HG03064 (cell line): ENCODE measurements around the gene FAM114A1.
"Not testable (repeated sequence)": the region's sequence is repeated elsewhere in the genome, so short reads cannot be mapped to it uniquely, and the experiment has no call there.

Experiments
- ATAC-seq: cut with Tn5 transposase; IDR thresholded peaks from one replicate; pipeline ENCODE4 v1.9.1; 2021; ENCODE audit warnings: low read depth; ENCODE audit not compliant: unreplicated experiment

Gene FAM114A1

GRCh38 chr4:38898245-38898644 is 30.6 kb downstream of the FAM114A1 start:
- ATAC-seq, result no peak

GRCh38 chr4:38902221-38902620 is 34.6 kb downstream of the FAM114A1 start:
- no peak for ATAC-seq

GRCh38 chr4:38902695-38903094 is 35.1 kb downstream of the FAM114A1 start:
- no peak for ATAC-seq

DNA sequence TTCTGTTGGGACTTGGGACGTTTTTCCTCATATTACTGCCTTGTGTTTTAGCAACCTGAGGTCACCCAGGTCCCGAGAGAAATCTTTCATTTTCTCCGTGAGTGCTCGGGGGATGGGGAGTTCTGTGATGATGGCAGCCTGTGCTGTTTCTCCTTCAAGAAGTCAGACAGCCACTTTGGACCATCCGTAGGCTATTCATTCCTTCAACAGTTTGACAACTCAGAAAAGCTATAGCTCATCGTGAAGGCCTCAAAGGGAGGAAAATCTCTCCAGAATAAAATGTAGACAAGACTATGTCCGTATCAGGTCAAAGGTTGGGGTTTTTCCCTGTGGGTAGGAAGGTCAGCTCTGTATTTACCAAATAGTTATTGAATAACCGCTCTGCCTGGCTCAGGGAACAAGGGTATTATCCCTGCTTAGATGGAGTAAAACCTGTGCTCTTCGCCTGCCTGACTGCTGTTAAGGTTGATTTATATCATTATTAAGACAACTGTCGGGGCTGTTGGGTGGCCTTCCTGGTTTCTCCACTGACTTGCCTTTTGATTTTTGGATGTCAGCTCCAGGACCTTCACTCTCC is 36.6 kb downstream of the FAM114A1 start:
- no peak for ATAC-seq

DNA sequence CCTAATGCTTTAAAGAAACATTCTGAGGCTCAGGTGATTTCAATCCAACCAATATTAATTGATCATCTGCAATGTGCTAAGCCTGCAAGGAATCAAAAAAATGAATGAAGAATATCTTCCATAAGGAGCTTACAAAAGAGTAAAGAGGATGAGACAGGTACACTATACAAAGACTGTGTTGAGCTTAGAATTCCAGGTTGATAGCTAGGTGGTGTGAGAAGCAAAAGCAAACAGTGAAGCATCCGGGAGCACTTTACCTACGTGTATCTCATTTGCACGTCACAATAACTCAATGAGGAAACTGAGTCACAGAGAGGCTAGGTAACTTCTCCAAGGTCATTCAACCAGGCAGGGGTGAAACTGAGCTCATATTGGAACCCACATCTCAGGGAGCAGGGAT is 37.1 kb downstream of the FAM114A1 start:
- no peak for ATAC-seq

DNA sequence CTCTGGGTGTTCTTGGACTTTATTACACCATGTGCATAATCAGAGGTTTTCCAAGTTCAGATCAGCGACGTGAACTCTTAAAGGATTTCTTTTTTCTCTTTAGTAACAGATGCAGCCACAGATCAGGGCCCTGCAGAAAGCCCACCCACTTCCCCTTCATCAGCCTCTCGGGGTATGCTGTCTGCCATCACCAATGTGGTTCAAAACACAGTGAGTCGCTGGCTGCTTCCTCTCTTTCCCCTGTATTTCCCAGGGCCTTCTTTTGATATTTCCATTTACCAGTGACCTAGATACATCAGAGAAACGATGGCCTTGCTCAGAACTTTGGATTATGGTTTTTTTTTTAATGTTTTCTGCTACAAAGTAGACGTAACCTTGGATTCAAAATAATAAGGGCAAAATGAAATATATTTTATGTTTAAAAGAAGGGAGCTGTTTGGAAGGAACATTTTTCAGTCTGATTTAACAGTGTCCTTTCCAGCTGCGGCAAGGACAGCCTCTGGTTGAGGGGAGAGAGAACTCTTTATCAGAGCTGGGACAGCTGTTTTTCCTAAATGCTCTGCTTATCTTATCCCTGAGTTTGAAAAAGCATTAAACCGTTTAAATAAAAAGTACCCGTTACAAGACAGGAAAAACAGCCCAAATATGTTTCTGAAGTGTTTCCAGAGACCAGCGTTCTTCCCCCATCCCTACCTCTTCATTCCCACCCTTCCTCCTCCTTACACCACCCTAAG is 38.2 kb downstream of the FAM114A1 start:
- no peak for ATAC-seq

GRCh38 chr4:38907696-38908270 is 40.2 kb downstream of the FAM114A1 start:
- ATAC-seq, result no peak

- ATAC-seq, result no peak
Observed at GRCh38 chr4:38909015-38909414, 41.4 kb downstream of the FAM114A1 start.

- ATAC-seq, result no peak
Observed at GRCh38 chr4:38911257-38911656, 43.7 kb downstream of the FAM114A1 start.

DNA sequence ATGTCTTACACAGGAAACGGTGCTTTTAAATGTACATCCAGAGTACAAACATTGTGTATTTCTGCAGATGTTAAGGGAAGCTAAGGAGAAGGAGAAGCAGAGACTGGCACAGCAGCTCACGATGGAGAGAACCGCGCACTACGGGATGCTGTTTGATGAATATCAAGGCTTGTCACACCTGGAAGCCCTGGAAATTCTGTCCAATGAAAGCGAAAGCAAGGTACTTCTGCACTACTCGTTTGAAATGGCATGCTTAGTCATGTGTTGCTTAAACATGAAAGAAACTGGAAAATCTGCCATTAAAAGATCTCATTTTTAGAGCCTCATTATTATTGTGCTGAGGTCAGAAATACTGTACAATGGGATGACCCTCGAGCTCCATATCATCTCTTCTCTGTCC is 47.2 kb downstream of the FAM114A1 start:
- no peak for ATAC-seq

DNA sequence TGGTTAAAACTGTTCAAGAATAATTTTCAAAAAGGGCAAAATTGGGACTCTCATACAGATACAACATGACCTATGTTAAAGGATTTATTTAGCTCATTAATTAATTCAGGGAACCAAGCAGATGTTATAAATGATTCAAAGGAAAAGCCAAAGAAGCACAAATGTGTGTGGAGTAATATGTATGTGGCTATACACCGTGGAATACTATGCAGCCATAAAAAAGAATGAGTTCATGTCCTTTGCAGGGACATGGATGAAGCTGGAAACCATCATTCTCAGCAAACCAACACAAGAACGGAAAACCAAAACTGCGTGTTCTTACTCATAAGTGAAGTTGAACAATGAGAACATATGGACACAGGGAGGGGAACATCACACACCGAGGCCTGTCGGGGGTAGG is 48.7 kb downstream of the FAM114A1 start:
- ATAC-seq, result not testable (repeated sequence)

- ATAC-seq, result no peak
Observed at GRCh38 chr4:38917481-38918025, 49.9 kb downstream of the FAM114A1 start.

GRCh38 chr4:38919494-38919893 is 51.9 kb downstream of the FAM114A1 start:
- no peak for ATAC-seq

DNA sequence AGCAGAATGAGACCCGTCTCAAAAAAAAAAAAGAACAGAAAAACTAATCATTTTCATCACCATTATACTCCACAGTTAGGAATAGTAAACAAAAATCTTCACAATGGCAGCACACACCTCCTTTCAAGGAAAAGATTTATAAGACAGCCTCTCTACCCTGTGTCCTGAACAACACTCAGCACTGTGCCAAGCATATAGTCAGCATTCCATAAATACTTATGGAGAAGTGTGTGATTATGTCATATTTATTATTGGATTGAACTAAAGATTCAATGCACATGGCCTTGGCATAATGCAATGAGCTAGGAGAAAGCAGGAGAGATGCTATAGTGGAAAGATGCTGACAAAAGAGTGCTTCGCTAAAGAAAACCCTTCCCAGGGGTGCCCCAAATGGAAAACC is 52.6 kb downstream of the FAM114A1 start:
- no peak for ATAC-seq

DNA sequence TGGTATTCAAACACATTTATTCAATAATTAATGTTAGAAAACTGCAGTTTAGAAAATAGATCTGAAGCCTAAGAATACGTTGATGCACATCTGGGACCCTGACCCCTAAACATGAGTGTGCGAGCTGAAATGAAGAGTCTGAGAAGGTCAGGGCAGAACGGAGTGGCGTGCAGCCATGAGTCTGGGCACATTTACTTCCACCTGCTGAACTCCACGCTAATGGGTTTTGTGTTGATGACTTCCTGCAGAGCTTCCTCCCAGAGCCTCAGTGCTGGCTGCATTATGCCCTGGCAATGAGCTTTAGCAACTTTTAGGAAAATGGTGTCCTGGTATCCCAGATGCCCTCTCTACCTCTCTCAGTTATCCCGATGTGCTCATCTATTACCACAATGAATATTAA is 53.1 kb downstream of the FAM114A1 start:
- ATAC-seq, result no peak

DNA sequence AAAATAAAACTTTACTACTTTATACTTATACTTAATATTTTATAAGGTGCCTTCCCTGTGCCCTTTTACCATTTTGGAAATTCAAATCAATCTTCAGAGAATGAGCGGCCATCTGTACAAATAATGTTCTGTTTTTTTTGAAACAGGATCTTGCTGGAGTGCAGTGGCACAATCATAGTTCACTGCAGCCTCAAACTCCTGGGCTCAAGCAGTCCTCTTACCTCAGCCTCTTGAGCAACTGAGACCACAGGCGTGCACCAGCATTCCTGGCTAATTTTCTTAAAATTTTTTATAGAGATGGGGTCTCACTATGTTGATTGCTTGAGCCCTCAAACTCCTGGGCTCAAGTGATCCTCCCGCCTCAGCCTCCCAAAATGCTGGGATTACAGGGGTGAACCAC is 53.5 kb downstream of the FAM114A1 start:
- no peak for ATAC-seq

GRCh38 chr4:38923746-38924145 is 56.1 kb downstream of the FAM114A1 start:
- no peak for ATAC-seq

DNA sequence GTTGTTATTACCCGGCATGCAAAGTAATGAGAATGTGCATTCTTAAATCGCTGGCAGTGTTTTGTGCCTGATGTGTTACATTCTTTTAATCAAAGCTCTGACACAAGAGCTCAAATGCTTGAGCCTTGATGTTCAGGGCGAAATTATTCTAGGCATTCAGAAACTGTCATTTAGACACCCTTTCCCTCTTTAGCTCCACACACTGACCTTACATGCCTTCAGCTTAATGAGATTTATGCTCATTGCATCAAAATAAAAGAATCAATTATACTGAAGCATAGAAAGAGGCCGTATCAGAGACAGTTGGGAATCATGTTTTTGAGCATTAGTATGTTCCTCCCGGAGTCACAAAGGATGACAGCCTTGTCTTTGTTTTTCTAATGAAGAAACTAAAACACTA is 56.7 kb downstream of the FAM114A1 start:
- no peak for ATAC-seq

- ATAC-seq, result no peak
Observed at GRCh38 chr4:38925492-38926413, 58.1 kb downstream of the FAM114A1 start.

GRCh38 chr4:38926896-38927295 is 59.3 kb downstream of the FAM114A1 start:
- ATAC-seq, result no peak

DNA sequence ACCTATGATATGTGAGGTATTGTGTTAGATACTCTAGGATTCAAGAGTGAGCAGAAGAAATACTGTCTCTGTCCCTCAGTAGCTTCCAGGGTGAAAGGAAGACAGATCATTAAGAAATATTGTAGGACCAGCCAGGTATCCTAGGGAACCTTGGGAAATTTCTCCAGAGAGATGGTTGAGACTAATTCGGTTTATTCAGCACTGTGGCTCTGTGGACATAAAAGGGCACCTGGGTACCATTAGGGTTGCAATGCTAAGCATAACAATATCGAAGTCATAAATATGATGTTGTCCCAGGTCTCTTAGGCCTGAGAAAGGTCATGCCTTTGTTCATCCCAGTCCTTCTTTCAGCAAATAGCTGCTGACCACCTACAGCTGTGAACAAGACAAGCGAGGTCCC is 61.0 kb downstream of the FAM114A1 start:
- ATAC-seq, result no peak
